ENCODE data around the gene NOXRED1. TPM values are rescaled to one million over a fixed set of nuclear protein-coding genes. Genes with fewer than 3 reads are reported as not detected.

The NOXRED1 gene
- total RNA-seq, 1 experiment from 2014 or later, result 0.58 TPM

DNA sequence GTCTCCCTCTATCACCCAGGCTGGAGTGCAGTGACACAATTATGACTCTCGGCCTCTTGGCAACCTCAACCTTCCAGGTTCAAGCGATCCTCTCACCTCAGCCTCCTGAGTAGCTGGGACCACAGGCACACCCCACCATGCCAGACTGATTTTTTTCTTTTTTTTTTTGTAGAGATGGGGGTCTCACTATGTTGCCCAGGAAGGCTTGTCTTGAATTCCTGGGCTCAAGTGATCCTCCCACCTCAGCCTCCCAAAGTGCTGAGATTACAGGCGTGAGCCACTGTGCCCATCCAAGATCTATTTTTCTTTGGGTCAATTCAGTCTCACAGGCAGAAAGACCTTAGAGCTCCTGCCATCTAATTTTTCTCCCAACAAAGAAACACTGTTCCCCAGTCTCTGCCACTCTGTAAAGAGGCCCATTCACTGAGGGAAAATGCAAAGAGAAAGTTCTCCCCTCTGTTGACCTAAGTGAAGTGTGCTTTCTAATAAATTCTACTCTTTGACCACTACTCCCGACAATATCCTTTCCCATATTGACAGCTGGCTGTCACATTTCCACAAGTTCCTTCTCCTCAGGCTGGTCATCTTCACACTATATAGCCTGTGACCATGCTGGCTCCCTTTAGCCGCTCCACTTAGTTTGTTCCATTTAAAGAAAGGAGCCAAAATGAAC, 69.7 kb downstream of the NOXRED1 start:
- POLR2A ChIA-PET (ENCODE audit: low non-redundant PET), result no interaction called here
- BruUV-seq (replicated peaks), result no TSS peak
- intact Hi-C loops (cut with micrococcal nuclease; ENCODE audit: unreplicated experiment), result no loop called here

DNA sequence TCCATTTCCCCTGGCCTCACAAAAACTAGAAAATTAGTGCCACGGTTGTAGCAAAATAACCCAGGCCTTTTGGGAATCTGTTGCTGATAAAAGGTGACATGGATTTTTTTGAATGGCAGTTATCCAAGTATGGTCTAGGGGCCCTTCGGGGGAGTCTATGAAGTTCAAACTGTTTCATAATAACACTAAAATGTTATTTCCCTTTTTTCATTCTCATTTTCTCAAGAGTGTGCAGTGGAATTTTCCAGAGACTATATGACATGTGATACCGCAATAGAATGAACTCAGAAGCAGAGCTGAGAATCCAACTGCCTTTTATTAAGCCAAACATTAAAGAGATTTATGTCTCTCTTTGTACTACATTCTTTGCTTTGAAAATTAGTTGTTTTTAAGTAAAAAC, 75.6 kb downstream of the NOXRED1 start:
- BruUV-seq (replicated peaks), result no TSS peak
- Histone ChIP-seq H3K27ac (ENCODE audit: low read depth, low read length, poor library complexity, severe bottlenecking) (no peak overlapping the region), H3K9me3 (ENCODE audit: low read depth, low read length, poor library complexity, severe bottlenecking) (no peaks in the 10 kb centered on the region), H3K4me3 (ENCODE audit: low read depth, low read length, poor library complexity, severe bottlenecking) (no peak overlapping the region), H3K27me3 (replicated peaks; ENCODE audit: insufficient read depth, low read depth, low read length, poor library complexity) (no peaks in the 10 kb centered on the region), H3K36me3 (ENCODE audit: insufficient read depth, low read length, poor library complexity, severe bottlenecking) (no peaks in the 10 kb centered on the region), H3K4me1 (ENCODE audit: insufficient read depth, low read length, poor library complexity, severe bottlenecking) (peaks cover 10% of the 10 kb centered on the region)
- ChIA-PET CTCF (no interaction called here), POLR2A (ENCODE audit: low non-redundant PET) (no interaction called here)
- no peak for DNase-seq (ENCODE audit: low spot score)
- intact Hi-C loops (cut with micrococcal nuclease; ENCODE audit: unreplicated experiment), result no loop called here
- no peak for TF ChIP-seq EZH2 (IDR thresholded peaks at IDR 0.05; ENCODE audit: borderline replicate concordance, low read depth, low read length, poor library complexity, severe bottlenecking)
- TF ChIP-seq, protein P1, sequence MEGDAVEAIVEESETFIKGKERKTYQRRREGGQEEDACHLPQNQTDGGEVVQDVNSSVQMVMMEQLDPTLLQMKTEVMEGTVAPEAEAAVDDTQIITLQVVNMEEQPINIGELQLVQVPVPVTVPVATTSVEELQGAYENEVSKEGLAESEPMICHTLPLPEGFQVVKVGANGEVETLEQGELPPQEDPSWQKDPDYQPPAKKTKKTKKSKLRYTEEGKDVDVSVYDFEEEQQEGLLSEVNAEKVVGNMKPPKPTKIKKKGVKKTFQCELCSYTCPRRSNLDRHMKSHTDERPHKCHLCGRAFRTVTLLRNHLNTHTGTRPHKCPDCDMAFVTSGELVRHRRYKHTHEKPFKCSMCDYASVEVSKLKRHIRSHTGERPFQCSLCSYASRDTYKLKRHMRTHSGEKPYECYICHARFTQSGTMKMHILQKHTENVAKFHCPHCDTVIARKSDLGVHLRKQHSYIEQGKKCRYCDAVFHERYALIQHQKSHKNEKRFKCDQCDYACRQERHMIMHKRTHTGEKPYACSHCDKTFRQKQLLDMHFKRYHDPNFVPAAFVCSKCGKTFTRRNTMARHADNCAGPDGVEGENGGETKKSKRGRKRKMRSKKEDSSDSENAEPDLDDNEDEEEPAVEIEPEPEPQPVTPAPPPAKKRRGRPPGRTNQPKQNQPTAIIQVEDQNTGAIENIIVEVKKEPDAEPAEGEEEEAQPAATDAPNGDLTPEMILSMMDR (conservative IDR thresholded peaks at IDR 0.05; ENCODE audit: low read depth, low read length), result no peak

More for the DNA sequence above, 69.7 kb downstream of the NOXRED1 start:
- H3K27ac ChIP-seq (ENCODE audit: low read depth, low read length, poor library complexity, severe bottlenecking), result no peak overlapping the region
- no peaks in the 10 kb centered on the region for H3K27me3 ChIP-seq (replicated peaks; ENCODE audit: insufficient read depth, low read depth, low read length, poor library complexity)
- H3K4me3 ChIP-seq (ENCODE audit: low read depth, low read length, poor library complexity, severe bottlenecking), result no peak overlapping the region
- DNase-seq (ENCODE audit: low spot score), result no peak
- CTCF ChIA-PET, result no interaction called here
- no peaks in the 10 kb centered on the region for H3K4me1 ChIP-seq (ENCODE audit: insufficient read depth, low read length, poor library complexity, severe bottlenecking)
- no peaks in the 10 kb centered on the region for H3K36me3 ChIP-seq (ENCODE audit: insufficient read depth, low read length, poor library complexity, severe bottlenecking)
- H3K9me3 ChIP-seq (ENCODE audit: low read depth, low read length, poor library complexity, severe bottlenecking), result no peaks in the 10 kb centered on the region
- no peak for TF ChIP-seq EZH2 (IDR thresholded peaks at IDR 0.05; ENCODE audit: borderline replicate concordance, low read depth, low read length, poor library complexity, severe bottlenecking)
- TF ChIP-seq, protein P1 (conservative IDR thresholded peaks at IDR 0.05; ENCODE audit: low read depth, low read length), result no peak

DNA sequence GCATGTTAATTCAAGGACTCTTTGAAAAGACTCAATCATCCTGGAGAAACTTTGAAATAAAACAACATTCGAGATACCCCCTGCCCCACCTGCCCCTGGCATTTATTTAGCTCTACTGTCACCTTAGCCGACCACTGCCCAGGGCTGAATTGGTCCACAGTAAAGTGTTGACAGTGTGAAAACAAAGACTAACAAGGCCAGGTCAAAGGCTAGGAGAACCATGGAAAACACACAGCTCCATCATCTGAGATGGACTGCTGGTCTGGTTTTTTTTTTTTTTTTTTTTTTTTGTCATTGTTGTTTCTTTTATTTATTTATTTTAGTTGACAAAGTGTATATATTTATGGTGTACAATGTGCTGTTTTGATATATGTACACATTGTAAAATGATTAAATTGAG, 76.8 kb downstream of the NOXRED1 start:
- intact Hi-C loops (cut with micrococcal nuclease; ENCODE audit: unreplicated experiment), result no loop called here
- ChIA-PET CTCF (no interaction called here), POLR2A (ENCODE audit: low non-redundant PET) (interaction anchor here (0.5 kb wide), 1 partner anchor 146 kb away, joined by 7 read pairs; no protein-coding TSS in a partner anchor)
- Histone ChIP-seq H3K4me3 (ENCODE audit: low read depth, low read length, poor library complexity, severe bottlenecking) (no peak overlapping the region), H3K9me3 (ENCODE audit: low read depth, low read length, poor library complexity, severe bottlenecking) (no peaks in the 10 kb centered on the region), H3K27ac (ENCODE audit: low read depth, low read length, poor library complexity, severe bottlenecking) (no peak overlapping the region), H3K36me3 (ENCODE audit: insufficient read depth, low read length, poor library complexity, severe bottlenecking) (no peaks in the 10 kb centered on the region), H3K27me3 (replicated peaks; ENCODE audit: insufficient read depth, low read depth, low read length, poor library complexity) (no peaks in the 10 kb centered on the region), H3K4me1 (ENCODE audit: insufficient read depth, low read length, poor library complexity, severe bottlenecking) (peaks cover 10% of the 10 kb centered on the region)
- TF ChIP-seq, protein P1 (conservative IDR thresholded peaks at IDR 0.05; ENCODE audit: low read depth, low read length), result no peak
- TF ChIP-seq EZH2 (IDR thresholded peaks at IDR 0.05; ENCODE audit: borderline replicate concordance, low read depth, low read length, poor library complexity, severe bottlenecking), result no peak
- no TSS peak for BruUV-seq (replicated peaks)
- no peak for DNase-seq (ENCODE audit: low spot score)

Measured in A673 (cell line).